Fibroblast of lung (primary cell): ENCODE data around the gene KRTAP2-3.

Experiments used
- EZH2 ChIP-seq: IDR thresholded peaks from 2 replicates; pipeline ENCODE4 v1.5.1; 2012; ENCODE audit warnings: low read length, control low read depth, mild to moderate bottlenecking; ENCODE audit errors: missing control alignments
- TF ChIP-seq, protein P1 (sequence below), 2 donors: IDR thresholded peaks in 1 of 2; conservative IDR thresholded peaks in 1 of 2; 1 replicate in 1 of 2; 2 replicates in 1 of 2; pipeline ENCODE4 v1.5.1; 2011 to 2012; ENCODE audit warnings: low read length in 2 of 2, control low read depth in 1 of 2, inconsistent platforms in 1 of 2, low read depth in 1 of 2, mild to moderate bottlenecking in 1 of 2

DNA sequence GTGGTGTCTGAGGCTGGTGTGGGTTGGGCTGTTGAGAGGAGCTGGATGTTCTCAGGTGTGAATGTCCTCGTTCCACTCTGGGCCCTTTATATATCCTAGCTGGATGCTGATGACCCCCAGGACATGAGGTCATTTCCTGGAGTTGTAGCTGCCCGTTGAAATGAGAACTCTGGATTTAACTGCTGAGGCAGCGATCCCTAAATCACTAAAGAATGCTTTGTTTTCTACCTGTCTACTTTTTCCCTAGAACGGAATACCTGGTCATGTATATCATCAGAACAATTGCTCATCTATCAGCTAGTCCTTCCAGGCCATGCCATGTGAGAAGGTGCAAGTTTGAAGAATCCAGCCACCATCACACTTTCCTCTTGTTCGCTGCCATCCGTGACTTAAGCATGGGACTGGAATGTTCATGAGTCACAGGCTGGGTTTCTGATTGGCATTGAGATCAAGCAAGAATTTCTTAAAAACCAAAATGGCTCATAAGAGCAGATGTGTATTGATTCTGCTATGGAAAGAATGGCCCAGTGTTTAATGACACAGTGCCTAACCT lies at the start of gene KRTAP2-3:
- TF ChIP-seq, protein P1, sequence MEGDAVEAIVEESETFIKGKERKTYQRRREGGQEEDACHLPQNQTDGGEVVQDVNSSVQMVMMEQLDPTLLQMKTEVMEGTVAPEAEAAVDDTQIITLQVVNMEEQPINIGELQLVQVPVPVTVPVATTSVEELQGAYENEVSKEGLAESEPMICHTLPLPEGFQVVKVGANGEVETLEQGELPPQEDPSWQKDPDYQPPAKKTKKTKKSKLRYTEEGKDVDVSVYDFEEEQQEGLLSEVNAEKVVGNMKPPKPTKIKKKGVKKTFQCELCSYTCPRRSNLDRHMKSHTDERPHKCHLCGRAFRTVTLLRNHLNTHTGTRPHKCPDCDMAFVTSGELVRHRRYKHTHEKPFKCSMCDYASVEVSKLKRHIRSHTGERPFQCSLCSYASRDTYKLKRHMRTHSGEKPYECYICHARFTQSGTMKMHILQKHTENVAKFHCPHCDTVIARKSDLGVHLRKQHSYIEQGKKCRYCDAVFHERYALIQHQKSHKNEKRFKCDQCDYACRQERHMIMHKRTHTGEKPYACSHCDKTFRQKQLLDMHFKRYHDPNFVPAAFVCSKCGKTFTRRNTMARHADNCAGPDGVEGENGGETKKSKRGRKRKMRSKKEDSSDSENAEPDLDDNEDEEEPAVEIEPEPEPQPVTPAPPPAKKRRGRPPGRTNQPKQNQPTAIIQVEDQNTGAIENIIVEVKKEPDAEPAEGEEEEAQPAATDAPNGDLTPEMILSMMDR (conservative IDR thresholded peaks at IDR 0.05 in 1 of 2, IDR thresholded peaks at IDR 0.05 in 1 of 2; ENCODE audit: low read depth in 1 of 2, low read length in 2 of 2) = no peak
- TF ChIP-seq EZH2 = no peak
